ENCODE data around the gene BID.
"Not testable (repeated sequence)": the region's sequence is repeated elsewhere in the genome, so short reads cannot be mapped to it uniquely, and the experiment has no call there.

The BID gene

DNA sequence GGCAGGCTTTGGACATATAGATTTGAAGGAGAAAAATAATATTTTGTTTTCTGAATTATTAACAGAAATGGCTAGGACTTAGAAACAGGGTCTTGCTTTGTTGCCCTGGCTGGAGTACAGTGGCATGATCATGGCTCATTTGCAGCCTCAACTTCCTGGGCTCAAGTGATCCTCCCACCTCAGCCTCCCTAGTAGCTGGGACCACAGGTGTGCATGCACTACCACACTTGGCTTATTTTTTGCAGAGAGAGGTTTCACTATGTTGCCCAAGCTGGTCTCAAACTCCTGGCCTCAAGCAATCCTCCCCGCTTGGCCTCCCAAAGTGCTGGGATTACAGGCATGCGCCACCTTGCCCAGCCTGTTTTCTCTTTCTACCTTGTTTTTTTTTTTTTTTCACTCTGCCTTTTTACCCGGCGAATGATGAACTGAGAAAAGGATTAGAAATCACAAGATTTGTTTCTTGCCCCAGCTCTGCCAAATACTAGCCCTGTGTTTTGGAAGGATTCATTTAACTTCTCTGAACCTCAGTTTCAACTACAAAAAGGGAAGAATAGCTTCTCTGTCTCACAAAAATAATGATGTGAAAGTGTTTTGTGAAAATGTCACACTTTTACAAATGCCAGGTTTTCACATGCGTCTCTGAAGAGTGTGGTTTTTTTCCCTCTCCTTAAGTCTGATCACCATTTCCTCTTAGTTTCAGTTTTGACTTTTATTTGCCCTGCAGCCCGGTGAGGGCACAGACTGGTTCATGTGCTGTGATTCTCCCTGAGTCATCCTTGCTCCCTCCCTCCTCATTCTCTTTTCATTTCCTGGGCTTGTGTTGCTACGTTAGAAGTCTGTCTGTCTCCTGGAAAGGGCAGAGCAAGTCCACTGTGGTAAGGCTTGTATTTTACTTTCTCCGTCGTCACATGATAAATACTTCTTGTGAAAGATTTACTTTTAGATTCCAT, 68.0 kb downstream of the BID start:
- no peak for DNase-seq (ENCODE audit: low read depth in 3 of 3, low spot score in 1 of 3)

- no peak for DNase-seq (ENCODE audit: low read depth in 3 of 3, low spot score in 1 of 3)
Measured at GRCh38 chr22:17705546-17705945, 68.7 kb downstream of the BID start.

DNA sequence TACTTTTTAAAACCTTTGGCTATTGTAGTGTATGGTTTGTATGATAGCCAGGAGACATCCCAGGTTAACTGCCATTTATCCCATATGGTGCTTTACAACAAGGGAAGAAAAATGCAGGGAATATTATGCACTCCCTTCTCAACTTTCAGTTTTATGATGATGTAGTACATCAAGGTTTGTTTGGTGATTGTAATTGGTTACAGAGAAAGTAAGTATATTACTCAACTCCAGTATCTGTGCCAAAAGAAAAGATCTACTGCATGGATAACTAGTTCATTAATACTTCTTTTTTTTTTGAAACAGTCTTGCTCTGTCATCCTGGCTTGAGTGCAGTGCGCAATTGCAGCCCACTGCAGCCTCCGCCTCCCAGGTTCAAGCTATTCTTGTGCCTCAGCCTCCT, 70.5 kb downstream of the BID start:
- DNase-seq (ENCODE audit: low read depth in 3 of 3, low spot score in 1 of 3): no peak

- no peak for DNase-seq (ENCODE audit: low read depth in 3 of 3, low spot score in 1 of 3)
Measured at GRCh38 chr22:17700778-17701177, 73.5 kb downstream of the BID start.

DNA sequence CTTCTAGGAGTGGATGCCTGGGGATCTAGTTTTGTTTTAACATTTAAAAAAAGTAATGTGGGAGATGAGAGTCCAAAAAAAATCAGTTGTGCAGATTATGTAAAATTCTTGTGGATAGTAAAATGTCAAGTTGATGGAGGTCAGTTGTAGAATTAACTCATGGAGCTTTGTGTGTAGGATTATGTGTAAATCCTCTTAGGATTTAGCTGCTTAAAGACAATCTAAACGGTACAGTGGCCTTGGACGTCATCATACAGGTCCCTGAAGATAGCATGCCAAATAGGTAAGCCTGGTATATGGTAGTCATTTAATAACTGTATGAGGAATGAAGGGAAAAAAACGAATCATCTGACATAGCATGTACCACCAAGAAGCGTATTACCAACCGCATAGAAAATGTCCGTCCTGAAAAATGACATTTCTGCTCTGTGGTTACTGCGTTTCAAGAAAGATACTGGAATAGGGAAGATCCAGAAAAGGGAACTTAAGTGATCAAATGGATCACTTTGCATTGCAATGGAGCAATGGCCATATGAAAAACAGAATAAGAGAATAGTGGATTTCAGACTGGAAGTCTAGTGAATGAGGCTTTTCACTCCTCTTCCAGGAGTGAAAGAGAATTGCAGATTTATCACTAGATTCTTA, 74.5 kb downstream of the BID start:
- no peak for DNase-seq (ENCODE audit: low read depth in 3 of 3, low spot score in 1 of 3)

DNA sequence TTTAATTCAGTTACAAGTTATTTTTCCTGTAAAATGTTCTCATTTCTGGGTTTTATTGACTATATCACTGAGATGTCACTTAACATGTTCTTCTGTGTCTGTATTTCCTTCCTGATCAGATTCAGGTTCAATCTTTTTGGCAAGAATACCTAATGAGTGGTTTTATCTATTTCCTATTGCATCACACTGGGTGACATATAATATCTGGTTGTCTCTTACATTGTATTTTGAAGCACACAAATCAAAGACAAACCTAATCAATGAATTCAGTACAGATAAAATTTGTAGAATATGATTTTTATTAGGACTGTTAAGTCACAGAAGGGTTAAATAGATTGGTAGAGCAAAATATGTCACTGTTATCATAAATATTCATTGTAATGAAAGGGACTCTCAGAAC, 75.3 kb downstream of the BID start:
- no peak for DNase-seq (ENCODE audit: low read depth in 3 of 3, low spot score in 1 of 3)

GRCh38 chr22:17698276-17698675, 76.0 kb downstream of the BID start:
- not testable (repeated sequence) for DNase-seq (ENCODE audit: low read depth in 3 of 3, low spot score in 1 of 3)

DNA sequence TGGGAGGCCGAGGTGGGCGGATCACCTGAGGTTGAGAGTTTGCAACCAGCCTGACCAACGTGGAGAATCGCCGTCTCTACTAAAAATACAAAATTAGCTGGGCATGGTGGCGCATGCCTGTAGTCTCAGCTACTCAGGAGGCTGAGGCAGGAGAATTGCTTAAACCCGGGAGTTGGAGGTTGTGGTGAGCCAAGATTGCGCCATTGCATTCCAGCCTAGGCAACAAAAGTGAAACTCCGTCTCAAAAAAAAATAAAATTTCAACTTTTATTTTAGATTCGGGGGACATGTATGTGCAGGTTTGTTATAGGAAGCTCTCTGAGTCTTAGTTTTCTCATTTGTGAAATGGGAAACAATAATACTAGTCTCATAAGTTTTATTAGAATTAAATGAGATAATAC, 77.1 kb downstream of the BID start:
- not testable (repeated sequence) for DNase-seq (ENCODE audit: low read depth in 3 of 3, low spot score in 1 of 3)

DNA sequence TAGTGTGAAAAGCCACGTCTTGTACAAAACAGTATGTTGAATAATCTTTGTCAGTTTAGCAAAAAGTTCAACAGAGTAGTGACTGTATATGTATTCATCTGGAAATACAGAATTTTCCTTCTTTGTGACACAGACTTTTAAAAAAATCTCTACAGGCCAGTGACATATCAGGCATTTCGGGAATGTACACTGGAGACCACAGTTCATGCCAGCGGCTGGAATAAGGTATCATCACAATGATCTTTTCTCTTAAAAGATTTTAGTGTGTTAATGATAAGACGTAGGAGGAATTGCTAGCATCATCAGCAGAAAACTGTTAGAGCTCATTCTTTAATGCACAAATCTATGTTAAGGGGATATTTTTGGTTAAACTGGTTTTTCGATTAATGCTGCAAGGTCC, 78.3 kb downstream of the BID start:
- no peak for DNase-seq (ENCODE audit: low read depth in 3 of 3, low spot score in 1 of 3)

- no peak for DNase-seq (ENCODE audit: low read depth in 3 of 3, low spot score in 1 of 3)
Measured at GRCh38 chr22:17694752-17695151, 79.5 kb downstream of the BID start.

GRCh38 chr22:17694193-17694592, 80.1 kb downstream of the BID start:
- DNase-seq (ENCODE audit: low read depth in 3 of 3, low spot score in 1 of 3): no peak

- no peak for DNase-seq (ENCODE audit: low read depth in 3 of 3, low spot score in 1 of 3)
Measured at GRCh38 chr22:17692841-17693240, 81.4 kb downstream of the BID start.

DNA sequence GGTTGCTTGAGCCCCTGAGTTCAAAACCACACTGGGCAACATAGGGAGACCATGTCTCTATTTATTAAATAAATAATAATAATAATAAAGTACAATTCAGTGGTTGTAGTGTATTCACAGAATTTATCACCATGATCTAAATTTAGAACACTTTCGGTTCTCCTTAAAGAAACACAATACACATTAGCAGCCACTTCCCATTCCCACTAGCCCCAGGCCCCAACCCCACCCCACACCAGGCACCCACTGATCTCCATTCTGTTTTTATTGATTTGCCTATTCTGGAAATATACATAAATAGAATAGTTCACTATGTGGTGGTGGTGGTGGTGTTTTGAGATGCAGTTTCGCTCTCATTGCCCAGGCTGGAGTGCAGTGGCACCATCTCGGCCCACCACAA, 90.0 kb downstream of the BID start:
- no peak for DNase-seq (ENCODE audit: low read depth in 3 of 3, low spot score in 1 of 3)

Data from stimulated activated CD4-positive, alpha-beta T cell treated with anti-CD3 and anti-CD28 coated beads, TNF-alpha, amount 100 ng/mL, for 1 hour (primary cell).